Right renal cortex interstitium (tissue), 3 donors: ENCODE data around the gene AEN. TPM values are rescaled to one million over a fixed set of nuclear protein-coding genes. Genes with fewer than 3 reads are reported as not detected.

ENCODE experiments used
- DNase-seq, 3 donors: peaks; one replicate each; pipeline ENCODE4 v3.0.0-alpha.2; 2013; ENCODE audit warnings: low read depth in 3 of 3, low spot score in 2 of 3
- polyA plus RNA-seq, 3 donors: library from polyadenylated mRNA; unstranded; fragments of 120-200 nt; gene quantifications; one replicate each; pipeline ENCODE4 v1.2.1, GENCODE V29; 2013; ENCODE audit not compliant: insufficient read length in 3 of 3

The AEN gene
- polyA plus RNA-seq, 3 donors = 5.8 to 6.3 (median 6.1) TPM

GRCh38 chr15:88649286-88649733, 28.2 kb downstream of the AEN start:
- DNase-seq = no peak

GRCh38 chr15:88649753-88650551, 28.8 kb downstream of the AEN start:
- no peak for DNase-seq

DNA sequence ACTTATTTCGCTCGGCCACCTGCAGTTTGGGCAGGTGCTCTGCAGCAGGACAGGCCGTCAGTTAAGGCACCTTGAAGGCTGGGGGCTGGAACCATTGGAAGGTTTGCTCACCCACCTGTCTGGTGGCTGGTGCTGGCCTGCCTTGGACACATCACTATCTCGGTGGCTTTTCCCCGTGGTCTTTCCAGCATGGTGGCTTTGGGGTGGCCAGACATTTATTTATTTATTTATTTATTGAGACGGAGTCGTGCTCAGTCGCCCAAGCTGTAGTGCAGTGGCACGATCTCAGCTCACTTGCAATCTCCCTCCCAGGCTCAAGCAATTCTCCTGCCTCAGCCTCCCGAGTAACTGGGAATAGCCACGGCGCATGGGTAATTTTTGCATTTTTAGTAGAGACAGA, 29.4 kb downstream of the AEN start:
- DNase-seq = no peak

DNA sequence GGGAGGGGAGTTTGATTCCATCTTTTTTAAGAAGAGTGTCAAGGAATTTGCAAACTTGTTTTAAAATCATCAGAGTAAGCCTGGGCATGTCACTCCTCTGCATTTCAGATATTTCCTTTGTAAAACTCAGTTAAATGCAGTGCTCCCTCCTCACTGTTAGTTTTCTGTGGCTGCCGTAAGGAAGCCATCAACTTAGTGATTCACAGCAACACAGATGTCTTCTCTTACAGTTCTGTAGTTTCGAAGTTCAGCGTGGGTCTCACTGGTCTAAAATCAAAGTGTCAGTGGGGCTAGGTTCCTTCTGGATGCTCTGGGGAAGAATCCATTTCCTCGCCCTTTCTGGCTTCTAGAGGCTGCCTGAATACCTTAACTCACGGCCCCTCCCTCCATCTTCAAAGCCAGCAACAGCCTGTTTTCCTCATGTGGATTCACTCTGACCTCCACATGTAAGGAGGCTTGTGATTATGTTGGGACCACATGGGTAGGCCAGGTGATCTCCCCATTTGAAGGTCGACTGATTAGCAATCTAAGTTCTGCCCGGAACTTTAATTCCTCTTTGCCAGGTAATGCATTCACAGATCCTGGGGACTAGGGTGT, 30.1 kb downstream of the AEN start:
- no peak for DNase-seq

- DNase-seq = no peak
Observed at GRCh38 chr15:88651971-88652370, 30.8 kb downstream of the AEN start.

GRCh38 chr15:88652456-88653199, 31.5 kb downstream of the AEN start:
- no peak for DNase-seq

- no peak for DNase-seq
Observed at GRCh38 chr15:88653200-88654064, 32.3 kb downstream of the AEN start.

DNA sequence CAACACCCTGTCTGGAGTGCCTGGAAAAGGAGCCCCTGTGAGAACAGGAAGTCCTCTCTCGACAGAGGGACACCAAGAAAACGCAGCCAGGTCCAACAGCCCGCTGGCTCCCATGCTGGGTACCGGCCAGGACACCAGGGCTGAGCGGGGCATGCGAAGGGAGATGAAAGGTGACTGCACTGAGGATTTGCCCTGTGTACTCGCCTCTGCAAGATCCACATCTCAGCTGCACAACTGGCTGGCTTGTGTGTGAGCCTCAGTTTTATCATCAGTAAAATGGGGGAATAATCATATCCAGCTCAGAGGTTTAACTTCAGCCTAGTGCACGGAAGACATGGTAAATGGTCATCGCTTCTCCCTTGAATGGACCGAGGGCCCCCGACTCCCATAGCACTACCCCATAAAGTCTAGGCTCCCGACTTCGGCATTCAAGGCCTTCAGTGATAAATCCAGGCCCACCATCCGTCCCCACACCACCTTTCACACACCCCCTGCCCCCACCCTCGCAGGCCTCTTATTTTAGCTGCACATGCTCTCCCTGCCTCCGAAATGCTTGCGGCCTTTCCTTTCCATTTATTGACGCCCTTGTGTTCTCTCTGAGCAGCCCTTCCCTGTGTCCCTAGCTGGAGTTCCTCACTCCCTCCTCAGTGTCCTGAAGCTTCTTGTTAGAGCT, 33.4 kb downstream of the AEN start:
- no peak for DNase-seq

- no peak for DNase-seq
Observed at GRCh38 chr15:88655103-88655553, 34.0 kb downstream of the AEN start.

DNA sequence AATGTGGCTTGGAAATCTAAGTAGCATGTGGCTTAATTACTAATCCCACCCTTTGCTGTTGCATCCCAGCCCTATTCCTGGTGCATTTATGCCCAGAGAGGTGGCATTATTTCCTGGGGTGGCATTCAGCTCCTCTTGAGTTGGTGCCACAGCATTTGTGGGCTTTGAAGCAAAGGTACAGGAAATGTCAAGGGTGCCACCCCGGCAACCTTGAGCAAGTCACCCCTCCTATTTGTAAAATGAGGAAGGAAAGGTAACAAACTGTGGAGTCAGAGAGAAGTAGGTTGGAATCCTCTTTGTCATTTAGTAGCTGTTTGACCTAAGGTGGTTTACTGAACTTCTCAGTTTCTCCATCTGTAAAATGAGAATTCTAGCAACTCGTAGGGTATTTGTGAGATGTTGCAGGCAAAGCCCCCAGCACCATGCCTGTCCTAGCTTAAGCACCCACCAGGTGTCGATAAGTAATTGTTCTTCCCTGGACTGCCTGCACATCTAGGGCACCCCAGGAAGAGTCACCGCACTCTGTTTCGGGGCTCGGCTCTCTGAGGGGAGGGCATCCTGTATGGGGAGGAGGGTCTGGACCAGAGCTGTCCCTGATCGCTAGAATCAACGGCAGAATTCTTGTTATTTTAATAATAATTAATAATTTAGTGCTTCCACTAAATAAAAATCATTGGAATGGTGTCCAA, 34.8 kb downstream of the AEN start:
- DNase-seq = no peak

DNA sequence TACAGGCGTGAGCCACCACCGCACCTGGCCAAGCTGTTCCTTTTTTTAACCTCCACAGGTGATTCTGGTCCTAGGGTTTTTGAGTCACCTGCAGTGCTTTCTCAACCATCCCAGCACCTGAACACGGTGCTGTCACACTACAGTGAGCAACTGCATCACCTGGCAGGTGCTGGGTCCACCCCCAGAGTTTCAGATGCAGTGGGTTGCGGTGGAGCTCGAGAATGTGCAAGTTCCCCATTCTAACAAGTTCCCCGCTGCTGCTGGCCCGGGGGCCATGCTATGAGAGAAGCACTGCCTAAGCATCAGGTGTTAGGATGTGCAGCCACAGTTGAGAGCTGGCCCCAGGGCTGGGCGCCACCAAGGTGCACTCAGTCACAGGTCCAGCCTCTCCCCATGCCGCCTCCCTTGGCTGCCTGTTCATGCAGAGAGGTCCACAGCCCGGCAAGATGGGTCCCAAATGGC, 35.7 kb downstream of the AEN start:
- DNase-seq = no peak

- no peak for DNase-seq
Observed at GRCh38 chr15:88657326-88658069, 36.4 kb downstream of the AEN start.

DNA sequence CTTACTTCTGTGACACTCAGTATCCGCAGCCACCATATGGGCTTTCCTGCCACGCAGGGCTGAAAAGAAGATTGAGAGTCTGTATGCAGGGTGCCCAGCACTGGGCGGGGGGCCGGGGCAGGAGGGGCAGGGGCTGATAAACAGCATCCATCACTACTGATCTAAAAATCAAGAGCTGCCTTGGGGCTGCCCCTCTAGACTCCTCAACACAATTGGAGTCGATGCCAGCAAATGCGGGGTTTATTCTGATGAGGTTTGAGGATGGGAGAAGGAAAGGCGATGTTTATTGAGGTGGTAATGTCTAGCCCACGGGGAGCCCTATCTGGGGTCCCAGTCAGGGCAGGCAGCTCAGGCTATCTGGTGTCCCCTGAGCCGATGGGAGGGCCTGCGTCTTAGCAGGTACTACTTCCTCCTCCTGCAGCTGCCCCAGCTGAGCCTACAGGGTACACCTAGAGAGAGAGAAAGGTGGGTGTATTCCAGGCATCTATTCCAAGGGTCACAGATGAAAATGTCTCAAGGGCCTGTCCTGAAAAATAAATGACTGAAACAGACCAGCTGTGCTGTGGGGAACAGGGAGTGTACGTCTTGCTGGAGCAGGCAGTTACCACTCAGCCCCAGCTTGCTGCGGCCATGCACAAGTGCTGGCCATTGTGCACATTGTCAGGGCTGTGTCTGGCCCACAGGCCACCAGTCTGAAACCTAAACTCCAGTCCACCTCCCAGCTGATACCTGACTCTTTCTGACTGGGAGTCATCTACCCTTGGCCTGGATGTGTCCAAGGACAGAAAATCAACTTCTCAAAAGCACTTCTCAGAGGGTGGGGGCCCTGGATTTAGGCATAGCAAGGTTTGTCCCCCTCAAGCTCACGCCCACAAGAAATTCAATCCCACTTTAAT, 37.2 kb downstream of the AEN start:
- no peak for DNase-seq

DNA sequence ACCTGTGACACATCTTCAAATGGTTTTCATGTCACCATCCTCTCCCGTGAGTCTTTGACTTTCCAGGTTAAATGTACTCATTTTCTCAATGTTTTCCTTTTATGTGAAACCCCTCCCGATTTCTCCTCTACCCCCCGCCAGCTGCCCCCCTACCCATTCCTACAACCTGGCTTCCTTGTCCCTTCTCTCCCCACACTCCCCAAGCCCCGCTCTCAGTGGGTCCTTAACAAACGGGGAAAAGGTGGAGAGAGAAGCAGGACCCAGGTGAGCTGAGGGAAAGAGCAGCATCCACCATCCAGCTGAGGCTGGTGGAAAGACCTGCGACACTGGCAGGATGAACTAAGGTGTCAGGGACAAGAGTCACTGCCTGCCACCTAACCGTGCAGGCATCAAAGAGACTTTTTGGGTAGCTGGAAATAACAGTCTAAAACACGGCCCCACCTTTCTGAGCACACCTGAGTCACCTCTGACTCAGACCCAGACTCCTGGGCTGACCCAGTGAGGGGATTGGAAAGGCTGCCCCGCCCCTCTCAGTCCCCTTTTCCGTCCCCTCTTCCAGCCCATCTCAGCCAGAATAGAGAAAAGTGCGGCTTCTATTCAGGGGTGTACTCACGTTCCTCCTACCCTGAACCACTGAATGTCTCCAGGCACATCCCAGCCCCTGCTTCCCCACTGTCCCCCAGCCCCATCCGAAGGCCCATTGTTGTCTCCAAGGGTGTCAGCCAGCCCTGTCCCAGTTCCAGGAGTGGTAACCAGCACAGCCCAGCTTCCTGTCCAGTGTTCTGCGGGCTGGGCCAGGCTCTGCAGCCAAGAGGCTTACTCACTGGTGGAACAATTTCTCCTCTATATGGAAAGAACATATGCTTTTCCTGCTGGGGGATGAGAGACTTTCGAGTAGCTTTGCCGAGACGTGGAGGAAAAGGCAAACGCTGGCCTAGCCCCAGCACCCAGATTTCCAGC, 38.1 kb downstream of the AEN start:
- no peak for DNase-seq

- DNase-seq = no peak
Observed at GRCh38 chr15:88661041-88661700, 40.0 kb downstream of the AEN start.
